GM10266 (cell line): ENCODE measurements around the gene APH1B.

Source experiments
- DNase-seq: peaks from one replicate; pipeline ENCODE4 v3.0.0; 2012; ENCODE audit errors: extremely low spot score
- TF ChIP-seq, protein P1 (sequence below): IDR thresholded peaks from 2 replicates; pipeline ENCODE4 v1.5.1; 2012; ENCODE audit warnings: mild to moderate bottlenecking, low read depth; ENCODE audit not compliant: control insufficient read depth, insufficient read depth; ENCODE audit errors: missing control alignments

The APH1B gene

DNA sequence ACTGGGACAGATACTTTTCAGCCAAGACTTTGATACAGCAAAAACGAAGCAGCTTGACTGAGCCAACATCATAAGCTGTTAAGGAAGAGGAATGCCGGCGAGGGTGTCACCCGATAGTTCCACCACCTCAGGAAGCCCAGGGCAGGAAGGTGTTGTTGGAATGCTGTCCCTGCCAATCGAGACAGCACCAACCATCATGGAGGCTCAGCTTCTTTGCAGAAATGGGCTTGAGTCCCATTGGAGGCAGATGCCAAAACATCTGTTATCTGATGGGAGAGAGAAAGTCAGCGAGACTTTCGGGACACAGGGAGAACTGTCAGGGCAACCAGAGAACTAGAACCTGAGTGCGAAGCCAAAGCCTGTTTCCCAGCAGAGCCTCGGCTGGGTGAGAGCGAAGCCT is 53.5 kb downstream of the APH1B start:
- TF ChIP-seq, protein P1, sequence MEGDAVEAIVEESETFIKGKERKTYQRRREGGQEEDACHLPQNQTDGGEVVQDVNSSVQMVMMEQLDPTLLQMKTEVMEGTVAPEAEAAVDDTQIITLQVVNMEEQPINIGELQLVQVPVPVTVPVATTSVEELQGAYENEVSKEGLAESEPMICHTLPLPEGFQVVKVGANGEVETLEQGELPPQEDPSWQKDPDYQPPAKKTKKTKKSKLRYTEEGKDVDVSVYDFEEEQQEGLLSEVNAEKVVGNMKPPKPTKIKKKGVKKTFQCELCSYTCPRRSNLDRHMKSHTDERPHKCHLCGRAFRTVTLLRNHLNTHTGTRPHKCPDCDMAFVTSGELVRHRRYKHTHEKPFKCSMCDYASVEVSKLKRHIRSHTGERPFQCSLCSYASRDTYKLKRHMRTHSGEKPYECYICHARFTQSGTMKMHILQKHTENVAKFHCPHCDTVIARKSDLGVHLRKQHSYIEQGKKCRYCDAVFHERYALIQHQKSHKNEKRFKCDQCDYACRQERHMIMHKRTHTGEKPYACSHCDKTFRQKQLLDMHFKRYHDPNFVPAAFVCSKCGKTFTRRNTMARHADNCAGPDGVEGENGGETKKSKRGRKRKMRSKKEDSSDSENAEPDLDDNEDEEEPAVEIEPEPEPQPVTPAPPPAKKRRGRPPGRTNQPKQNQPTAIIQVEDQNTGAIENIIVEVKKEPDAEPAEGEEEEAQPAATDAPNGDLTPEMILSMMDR = no peak
- DNase-seq = no peak

DNA sequence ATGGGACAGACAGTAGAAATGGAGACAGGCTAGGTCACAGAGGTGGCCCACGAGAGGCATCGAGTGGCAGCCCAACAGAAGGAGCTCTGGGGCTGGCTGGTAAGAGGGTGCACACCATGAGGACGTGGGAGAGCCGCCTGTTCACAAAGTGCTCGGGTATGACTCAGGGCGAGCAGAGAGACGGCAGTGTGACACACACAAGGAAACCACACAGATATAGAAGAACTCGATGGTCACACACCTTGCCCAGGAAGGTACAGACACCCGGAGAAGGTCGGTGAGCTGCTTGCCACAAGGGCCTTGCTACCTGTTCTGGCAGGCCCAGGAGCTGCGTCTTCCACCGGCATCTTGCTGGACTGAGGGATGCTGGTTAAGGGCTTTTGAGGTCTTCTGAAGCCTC is 54.1 kb downstream of the APH1B start:
- no peak for DNase-seq
- TF ChIP-seq, protein P1 = no peak

DNA sequence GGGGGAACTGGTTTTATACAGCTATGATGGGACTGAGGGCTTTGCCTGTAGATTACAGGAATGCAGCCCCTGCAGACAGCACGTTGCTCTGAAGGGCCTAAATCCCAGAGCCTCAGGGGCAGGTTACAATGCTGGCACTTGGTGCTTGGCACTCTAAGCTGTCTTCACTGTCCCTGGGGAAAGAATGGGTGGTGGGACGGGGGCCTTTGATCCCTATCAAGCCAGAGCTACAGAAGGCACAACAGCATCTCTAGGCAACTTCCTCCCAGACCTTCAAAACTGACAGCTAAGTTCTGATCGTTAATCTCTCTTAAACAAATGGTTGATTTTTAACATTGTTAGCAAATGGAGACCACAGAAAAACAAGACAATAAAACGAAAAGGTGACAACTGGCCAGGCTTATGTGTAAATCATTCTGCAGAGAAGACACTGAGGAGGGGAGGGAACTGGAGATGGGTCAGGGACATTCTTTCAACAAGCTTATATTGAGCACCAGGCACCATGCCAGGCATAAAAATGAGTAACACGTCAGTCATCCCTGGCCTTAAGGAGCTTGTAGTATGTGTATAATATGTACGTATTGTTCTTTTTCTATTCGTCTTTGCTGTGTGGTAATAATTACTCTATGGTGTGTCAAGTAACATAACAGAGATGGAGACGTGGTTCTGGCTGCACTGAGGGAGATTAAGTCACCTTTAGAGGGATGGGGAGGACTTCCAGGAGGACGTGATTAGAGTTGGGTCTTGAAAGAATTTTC is 55.1 kb downstream of the APH1B start:
- TF ChIP-seq, protein P1 = no peak
- DNase-seq = no peak

- TF ChIP-seq, protein P1 = no peak
- DNase-seq = no peak
These were observed 57.4 kb downstream of the APH1B start for GRCh38 chr15:63334821-63335220.

- TF ChIP-seq, protein P1 = no peak
- DNase-seq = no peak
These were observed 58.3 kb downstream of the APH1B start for GRCh38 chr15:63335543-63336240.

- DNase-seq = no peak
- TF ChIP-seq, protein P1 = no peak
These were observed 59.6 kb downstream of the APH1B start for GRCh38 chr15:63337046-63337445.

- TF ChIP-seq, protein P1 = no peak
- no peak for DNase-seq
These were observed 60.8 kb downstream of the APH1B start for GRCh38 chr15:63338170-63338569.
